ENCODE results near the gene GABRR3.

DNA sequence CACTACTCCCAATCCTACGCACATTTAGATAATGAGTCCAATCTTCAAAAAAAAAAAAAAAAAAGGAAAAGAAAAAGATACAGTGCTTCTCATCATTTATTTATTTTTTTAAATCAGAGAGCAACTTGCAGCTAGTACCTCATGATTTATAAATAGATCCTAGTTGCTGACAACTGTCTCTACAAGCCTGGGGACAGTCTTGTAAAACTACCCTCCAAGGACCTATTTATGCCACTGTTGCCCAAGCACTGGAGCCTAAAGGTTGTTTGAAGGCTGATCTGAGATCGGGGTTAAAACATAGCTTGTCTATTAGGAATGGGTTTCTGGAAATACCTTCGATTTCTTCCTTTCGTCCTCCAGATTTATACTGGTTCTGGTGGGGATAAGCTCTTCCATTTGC, 14.7 kb downstream of the GABRR3 start:
- TF ChIP-seq, protein P1, sequence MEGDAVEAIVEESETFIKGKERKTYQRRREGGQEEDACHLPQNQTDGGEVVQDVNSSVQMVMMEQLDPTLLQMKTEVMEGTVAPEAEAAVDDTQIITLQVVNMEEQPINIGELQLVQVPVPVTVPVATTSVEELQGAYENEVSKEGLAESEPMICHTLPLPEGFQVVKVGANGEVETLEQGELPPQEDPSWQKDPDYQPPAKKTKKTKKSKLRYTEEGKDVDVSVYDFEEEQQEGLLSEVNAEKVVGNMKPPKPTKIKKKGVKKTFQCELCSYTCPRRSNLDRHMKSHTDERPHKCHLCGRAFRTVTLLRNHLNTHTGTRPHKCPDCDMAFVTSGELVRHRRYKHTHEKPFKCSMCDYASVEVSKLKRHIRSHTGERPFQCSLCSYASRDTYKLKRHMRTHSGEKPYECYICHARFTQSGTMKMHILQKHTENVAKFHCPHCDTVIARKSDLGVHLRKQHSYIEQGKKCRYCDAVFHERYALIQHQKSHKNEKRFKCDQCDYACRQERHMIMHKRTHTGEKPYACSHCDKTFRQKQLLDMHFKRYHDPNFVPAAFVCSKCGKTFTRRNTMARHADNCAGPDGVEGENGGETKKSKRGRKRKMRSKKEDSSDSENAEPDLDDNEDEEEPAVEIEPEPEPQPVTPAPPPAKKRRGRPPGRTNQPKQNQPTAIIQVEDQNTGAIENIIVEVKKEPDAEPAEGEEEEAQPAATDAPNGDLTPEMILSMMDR (IDR thresholded peaks at IDR 0.05), result no peak
- TF ChIP-seq POLR2A (IDR thresholded peaks at IDR 0.05), result no peak
- no peak for TF ChIP-seq POLR2AphosphoS5 (IDR thresholded peaks at IDR 0.05)

Measured in breast epithelium (tissue), 3 donors.